GM18526 (cell line): Measurements from ENCODE around the gene KIF22.

ENCODE experiments used
- POLR2A ChIP-seq: IDR thresholded peaks from 3 replicates; pipeline ENCODE4 v1.6.1; 2011; ENCODE audit not compliant: insufficient read length; ENCODE audit errors: extremely low read depth

KIF22 gene

GRCh38 chr16:29765167-29766032 is 25.2 kb upstream of the KIF22 start:
- TF ChIP-seq POLR2A, result no peak

DNA sequence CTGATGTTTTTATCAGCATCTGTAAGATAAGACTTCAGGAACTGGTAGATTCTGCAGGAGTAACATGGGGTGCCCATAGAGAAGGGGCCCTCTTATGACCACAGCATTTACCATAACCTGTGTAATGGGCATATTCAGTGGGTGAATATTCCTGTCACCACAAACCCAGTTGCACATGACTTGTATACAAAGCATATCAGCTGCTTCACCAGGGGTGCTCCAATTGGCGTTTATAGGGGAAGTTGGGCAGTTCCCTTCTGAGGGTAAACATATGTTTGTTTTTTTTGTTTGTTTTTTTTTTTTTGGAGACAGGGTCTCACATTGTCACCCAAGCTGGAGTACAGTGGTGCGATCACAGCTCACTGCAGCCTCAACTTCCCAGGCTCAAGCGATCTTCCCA is 24.0 kb upstream of the KIF22 start:
- no peak for TF ChIP-seq POLR2A

DNA sequence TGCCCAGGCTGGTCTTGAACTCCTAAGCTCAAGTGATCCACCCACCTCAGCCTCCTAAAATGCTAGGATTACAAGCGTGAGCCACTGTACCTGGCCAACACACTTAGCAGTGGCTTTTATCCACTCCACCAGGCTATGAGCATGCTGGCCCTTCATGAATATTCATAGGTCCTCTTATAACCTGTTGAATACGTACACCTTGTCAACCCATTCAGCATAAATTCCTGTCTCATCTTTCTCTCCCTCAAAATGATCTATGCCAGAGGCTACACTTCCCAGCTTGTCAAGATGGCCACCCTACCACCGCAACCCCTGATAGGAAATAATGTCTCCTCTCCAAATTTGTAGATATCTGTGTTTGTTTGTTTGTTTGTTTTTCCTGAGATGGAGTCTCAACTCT is 23.5 kb upstream of the KIF22 start:
- TF ChIP-seq POLR2A, result no peak

DNA sequence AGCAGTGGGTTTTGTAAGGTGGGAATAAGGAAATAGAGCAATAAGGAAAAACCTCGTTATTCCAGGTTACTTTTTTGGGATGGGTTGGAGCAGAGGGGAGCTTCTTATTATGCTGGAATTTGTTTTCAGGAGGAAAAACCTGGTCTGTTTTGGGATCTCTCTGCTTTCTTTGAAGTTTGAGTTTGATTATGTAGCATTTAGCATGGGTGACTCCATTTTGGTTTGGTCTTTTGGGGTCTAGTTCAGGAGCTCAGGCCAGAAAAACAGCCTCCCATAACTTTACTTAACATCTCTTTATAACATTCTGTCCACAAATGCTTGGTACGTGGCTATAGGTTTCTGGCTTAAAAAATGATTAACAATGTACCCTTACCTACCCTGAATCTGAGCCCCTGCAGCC is 21.0 kb upstream of the KIF22 start:
- TF ChIP-seq POLR2A, result no peak

- TF ChIP-seq POLR2A, result no peak
Measured at GRCh38 chr16:29770250-29770929, 20.2 kb upstream of the KIF22 start.

- no peak for TF ChIP-seq POLR2A
Measured at GRCh38 chr16:29774730-29775129, 15.8 kb upstream of the KIF22 start.

DNA sequence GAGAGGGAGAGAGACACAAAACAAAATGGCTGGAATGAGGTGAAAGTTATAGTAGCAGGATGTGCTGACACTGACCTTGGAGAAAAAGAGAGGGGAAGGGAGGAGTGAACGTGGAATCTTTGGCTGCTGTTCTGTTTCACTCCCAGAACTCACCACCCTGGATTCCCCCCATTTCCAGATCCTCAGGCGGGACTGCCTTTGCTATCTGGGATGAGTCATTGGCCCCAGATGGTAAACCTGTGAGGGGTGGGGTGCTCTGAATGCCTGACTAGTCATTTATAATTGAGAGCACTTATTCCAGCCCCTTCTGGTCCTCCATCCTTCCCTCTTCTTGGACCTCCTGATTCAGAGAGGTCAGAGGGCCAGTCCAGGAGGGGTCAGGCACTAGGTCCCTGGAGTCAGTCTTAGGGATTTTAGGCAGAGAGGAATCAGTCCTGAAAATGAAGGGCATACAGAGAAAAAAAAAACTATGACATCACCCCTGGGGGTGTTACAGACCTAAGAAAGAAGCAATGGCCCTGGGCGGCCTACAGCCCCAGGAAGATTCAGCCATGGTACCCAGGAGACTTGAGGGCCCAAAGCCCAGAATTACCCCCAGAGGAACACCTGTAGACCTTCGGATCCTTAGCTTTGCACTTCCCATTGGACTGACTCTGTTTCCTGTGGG is 14.7 kb upstream of the KIF22 start:
- TF ChIP-seq POLR2A, result no peak

DNA sequence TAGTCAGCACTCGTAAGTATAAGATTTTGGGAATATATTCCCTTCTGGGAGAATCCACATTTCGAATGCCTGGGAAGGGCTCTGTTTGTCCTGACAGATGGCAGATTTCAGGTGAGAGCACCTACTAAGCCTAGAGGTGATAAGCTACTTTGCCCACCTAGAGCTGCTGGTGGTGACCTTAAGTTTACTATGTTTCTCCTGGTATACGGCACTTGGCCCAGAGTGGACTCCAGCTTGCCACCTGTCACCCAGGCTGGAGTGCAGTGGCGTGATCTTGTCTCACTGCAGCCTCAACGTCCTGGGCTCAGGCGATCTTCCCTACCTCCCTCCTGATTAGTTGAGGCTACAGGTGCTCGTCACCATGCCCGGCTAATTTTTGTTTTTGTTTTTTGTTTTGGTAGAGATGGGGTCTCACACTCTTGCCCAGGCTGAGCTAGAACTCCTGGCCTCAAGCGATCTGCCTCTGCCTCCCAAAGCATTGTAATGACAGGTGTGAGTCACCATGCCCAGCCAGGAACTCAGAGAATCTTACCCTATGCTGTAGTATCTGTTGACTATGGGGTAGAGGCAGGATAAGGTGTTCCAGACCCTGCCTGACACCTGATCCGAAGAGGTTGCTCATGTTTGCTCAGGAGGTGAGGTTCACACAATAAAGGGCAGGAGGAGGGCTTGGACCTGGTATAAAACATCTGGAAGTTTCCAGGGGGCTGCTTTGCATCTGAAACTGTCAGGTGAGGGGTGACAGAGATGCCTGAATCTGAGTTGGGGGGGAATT is 12.8 kb upstream of the KIF22 start, which contains the start of gene ZG16:
Gene ZG16, plus strand, starts transcription at position 681 of the 775 bp plus-strand sequence. CDS start 1,011 bp downstream, outside the sequence.
- no peak for TF ChIP-seq POLR2A

- TF ChIP-seq POLR2A, result no peak
Measured at GRCh38 chr16:29779474-29779873, 11.1 kb upstream of the KIF22 start.

GRCh38 chr16:29784157-29784556 is 6.4 kb upstream of the KIF22 start:
- no peak for TF ChIP-seq POLR2A

- no peak for TF ChIP-seq POLR2A
Measured at GRCh38 chr16:29784901-29785500, 5.5 kb upstream of the KIF22 start.

DNA sequence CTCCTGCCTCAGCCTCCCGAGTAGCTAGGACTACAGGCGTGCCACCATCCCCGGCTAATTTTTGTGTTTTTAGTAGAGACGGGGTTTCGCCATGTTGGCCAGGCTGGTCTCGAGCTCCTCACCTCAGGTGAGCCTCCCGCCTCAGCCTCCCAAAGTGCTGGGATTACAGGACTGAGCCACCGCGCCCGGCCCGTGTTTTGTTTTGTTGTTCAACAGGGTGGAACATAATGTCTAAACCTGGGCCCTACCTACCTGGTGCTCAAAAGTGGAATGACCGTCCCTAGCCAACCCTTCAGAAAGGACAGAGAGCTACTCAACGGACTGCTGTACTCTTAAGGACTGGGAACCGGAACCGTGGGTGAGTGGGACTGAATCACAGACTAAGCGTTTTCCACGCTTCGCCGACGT is 772 bp upstream of the KIF22 start:
- TF ChIP-seq POLR2A, result no peak

GRCh38 chr16:29790949-29791844 is 646 bp downstream of the KIF22 start:
- no peak for TF ChIP-seq POLR2A
